ENCODE measurements around the gene ZNF557.
"Not testable (repeated sequence)": the region's sequence is repeated elsewhere in the genome, so short reads cannot be mapped to it uniquely, and the experiment has no call there.

GRCh38 chr19:7056371-7056770, 13.1 kb upstream of the ZNF557 start:
- not testable (repeated sequence) for TF ChIP-seq CTCF (optimal IDR thresholded peaks at IDR 0.05 in 1 of 3, IDR thresholded peaks at IDR 0.05 in 1 of 3, conservative IDR thresholded peaks at IDR 0.05 in 1 of 3; ENCODE audit: extremely low read depth in 1 of 3, insufficient read depth in 2 of 3, low read length in 3 of 3); EZH2 (IDR thresholded peaks at IDR 0.05; ENCODE audit: low read length)

Data from keratinocyte (primary cell).